Fibroblast of lung (primary cell): ENCODE measurements around the gene GRK5. TPM values are rescaled to one million over a fixed set of nuclear protein-coding genes. Genes with fewer than 3 reads are reported as not detected.

Experiments used
- DNase-seq, 2 donors: peaks; one replicate each; pipeline versions ENCODE4 v3.0.0 to v3.0.0-alpha.2; 2010; ENCODE audit warnings: low read depth in 2 of 2
- H2AFZ ChIP-seq: 2 replicates; pipeline ENCODE4 v1.5.1; 2012; ENCODE audit warnings: low read length, control low read depth, inconsistent platforms
- H3K27ac ChIP-seq: 2 replicates; pipeline ENCODE4 v1.5.1; 2011; ENCODE audit warnings: low read length, control low read depth; ENCODE audit not compliant: insufficient read depth
- H3K27me3 ChIP-seq: 2 replicates; pipeline ENCODE4 v1.5.1; 2011; ENCODE audit warnings: mild to moderate bottlenecking, low read length; ENCODE audit not compliant: control insufficient read depth, insufficient read depth
- H3K36me3 ChIP-seq: 2 replicates; pipeline ENCODE4 v1.5.1; 2011; ENCODE audit warnings: low read length; ENCODE audit not compliant: control insufficient read depth, insufficient read depth
- H3K4me1 ChIP-seq: 2 replicates; pipeline ENCODE4 v1.5.1; 2011; ENCODE audit warnings: low read length; ENCODE audit not compliant: control insufficient read depth, insufficient read depth; ENCODE audit errors: extremely low read depth
- H3K4me2 ChIP-seq: 2 replicates; pipeline ENCODE4 v1.5.1; 2011; ENCODE audit warnings: low read length, control low read depth; ENCODE audit not compliant: insufficient read depth; ENCODE audit errors: extremely low read depth
- H3K4me3 ChIP-seq, 4 experiments: fragments of 200-600 bp in 1 of 4; sonication (generic) in 1 of 4; replicated peaks in 1 of 4; 2 replicates each; pipeline ENCODE4 v1.5.1; 2011 to 2016; ENCODE audit warnings: low read length in 4 of 4, low read depth in 3 of 4, mild to moderate bottlenecking in 3 of 4, control low read depth in 2 of 4, inconsistent platforms in 1 of 4, mixed read lengths in 1 of 4; ENCODE audit not compliant: insufficient read depth in 1 of 4; ENCODE audit errors: control extremely low read depth in 1 of 4
- H3K79me2 ChIP-seq: 2 replicates; pipeline ENCODE4 v1.5.1; 2012; ENCODE audit warnings: mild to moderate bottlenecking, low read length, inconsistent platforms; ENCODE audit not compliant: control insufficient read depth, insufficient read depth
- H3K9ac ChIP-seq: 2 replicates; pipeline ENCODE4 v1.5.1; 2011; ENCODE audit warnings: mild to moderate bottlenecking, low read length, control low read depth; ENCODE audit not compliant: insufficient read depth
- H3K9me3 ChIP-seq: 2 replicates; pipeline ENCODE4 v1.5.1; 2012; ENCODE audit warnings: low read depth, low read length; ENCODE audit not compliant: control insufficient read depth, insufficient read depth
- H4K20me1 ChIP-seq: 2 replicates; pipeline ENCODE4 v1.5.1; 2011; ENCODE audit warnings: low read length; ENCODE audit not compliant: control insufficient read depth, insufficient read depth; ENCODE audit errors: extremely low read depth
- CTCF ChIP-seq, 2 donors: IDR thresholded peaks in 1 of 2; conservative IDR thresholded peaks in 1 of 2; 1 replicate in 1 of 2; 2 replicates in 1 of 2; pipeline ENCODE4 v1.5.1; 2011 to 2012; ENCODE audit warnings: low read length in 2 of 2, control low read depth in 1 of 2, inconsistent platforms in 1 of 2, low read depth in 1 of 2, mild to moderate bottlenecking in 1 of 2
- EZH2 ChIP-seq: IDR thresholded peaks from 2 replicates; pipeline ENCODE4 v1.5.1; 2012; ENCODE audit warnings: low read length, control low read depth, mild to moderate bottlenecking; ENCODE audit errors: missing control alignments
- polyA plus RNA-seq, 2 donors: library from polyadenylated mRNA; depleted of rRNA in 1 of 2; stranded (reverse) in 1 of 2; unstranded in 1 of 2; fragments of >200 nt; gene quantifications; 2 replicates each; pipeline ENCODE4 v1.2.1, GENCODE V29; 2011 to 2012; ENCODE audit warnings: missing spikeins in 1 of 2
- total RNA-seq: library from RNA; depleted of rRNA; stranded (reverse); fragments of >200 nt; gene quantifications from 2 replicates; pipeline ENCODE4 v1.2.1, GENCODE V29; 2014

The GRK5 gene
- total and polyA plus RNA-seq, 2 donors (not counting 1 experiment from before 2014, with no cell fraction given): 24.1 to 90.3 TPM

- no peaks in the 10 kb centered on the region for H3K9me3 ChIP-seq
- no peak overlapping the region for H2AFZ ChIP-seq
- H3K27ac ChIP-seq: no peak overlapping the region
- H3K36me3 ChIP-seq: peaks cover 7% of the 10 kb centered on the region
- no peaks in the 10 kb centered on the region for H4K20me1 ChIP-seq
- no peaks in the 10 kb centered on the region for H3K79me2 ChIP-seq
- H3K9ac ChIP-seq: no peak overlapping the region
- H3K4me2 ChIP-seq: no peak overlapping the region
- H3K27me3 ChIP-seq: no peaks in the 10 kb centered on the region
- H3K4me1 ChIP-seq: peaks cover 4% of the 10 kb centered on the region
- TF ChIP-seq CTCF (conservative IDR thresholded peaks at IDR 0.05 in 1 of 2, IDR thresholded peaks at IDR 0.05 in 1 of 2; ENCODE audit: low read depth in 1 of 2, low read length in 2 of 2) (no peak), EZH2 (no peak)
- DNase-seq: no peak
- no peak overlapping the region for H3K4me3 ChIP-seq
Observed at GRCh38 chr10:119166564-119166963, 40.8 kb upstream of the GRK5 start.

GRCh38 chr10:119167041-119167440 lies 40.3 kb upstream of the GRK5 start:
- no peak overlapping the region for H3K27ac ChIP-seq
- no peaks in the 10 kb centered on the region for H4K20me1 ChIP-seq
- H3K4me1 ChIP-seq: peaks cover 4% of the 10 kb centered on the region
- no peak overlapping the region for H3K4me3 ChIP-seq
- no peak overlapping the region for H3K9ac ChIP-seq
- H3K36me3 ChIP-seq: peaks cover 10% of the 10 kb centered on the region
- H2AFZ ChIP-seq: no peak overlapping the region
- no peak for DNase-seq
- no peak overlapping the region for H3K4me2 ChIP-seq
- no peaks in the 10 kb centered on the region for H3K9me3 ChIP-seq
- H3K27me3 ChIP-seq: no peaks in the 10 kb centered on the region
- TF ChIP-seq CTCF (conservative IDR thresholded peaks at IDR 0.05 in 1 of 2, IDR thresholded peaks at IDR 0.05 in 1 of 2; ENCODE audit: low read depth in 1 of 2, low read length in 2 of 2): no peak
- no peak for TF ChIP-seq EZH2
- peaks cover 2% of the 10 kb centered on the region for H3K79me2 ChIP-seq

- H3K9ac ChIP-seq: no peak overlapping the region
- no peaks in the 10 kb centered on the region for H4K20me1 ChIP-seq
- H3K27me3 ChIP-seq: no peaks in the 10 kb centered on the region
- TF ChIP-seq EZH2: no peak
- no peak for TF ChIP-seq CTCF (conservative IDR thresholded peaks at IDR 0.05 in 1 of 2, IDR thresholded peaks at IDR 0.05 in 1 of 2; ENCODE audit: low read depth in 1 of 2, low read length in 2 of 2)
- no peak overlapping the region for H3K4me2 ChIP-seq
- H3K4me3 ChIP-seq: no peak overlapping the region
- no peak overlapping the region for H3K27ac ChIP-seq
- no peaks in the 10 kb centered on the region for H3K9me3 ChIP-seq
- H3K79me2 ChIP-seq: peaks cover 40% of the 10 kb centered on the region
- DNase-seq: no peak
- peaks cover 16% of the 10 kb centered on the region for H3K36me3 ChIP-seq
- peaks cover 6% of the 10 kb centered on the region for H3K4me1 ChIP-seq
- H2AFZ ChIP-seq: no peak overlapping the region
Observed at GRCh38 chr10:119174109-119174508, 33.3 kb upstream of the GRK5 start.
